Ishikawa (cell line): ENCODE measurements around the gene LDAH.

ENCODE experiments used
- CEBPB ChIP-seq: IDR thresholded peaks from 2 replicates; pipeline ENCODE4 v1.6.1; 2012
- CREB1 ChIP-seq: IDR thresholded peaks from 2 replicates; pipeline ENCODE4 v1.6.1; 2012; ENCODE audit warnings: low read depth
- EGR1 ChIP-seq: IDR thresholded peaks from 2 replicates; pipeline ENCODE4 v1.6.1; 2012
- EP300 ChIP-seq: IDR thresholded peaks from 2 replicates; pipeline ENCODE4 v1.6.1; 2012; ENCODE audit warnings: borderline replicate concordance
- FOXM1 ChIP-seq: IDR thresholded peaks from 2 replicates; pipeline ENCODE4 v1.6.1; 2012; ENCODE audit warnings: low read depth, borderline replicate concordance
- MAX ChIP-seq: IDR thresholded peaks from 2 replicates; pipeline ENCODE4 v1.6.1; 2012
- NFIC ChIP-seq: IDR thresholded peaks from 2 replicates; pipeline ENCODE4 v1.6.1; 2012
- RAD21 ChIP-seq: IDR thresholded peaks from 2 replicates; pipeline ENCODE4 v1.6.1; 2012; ENCODE audit warnings: low read depth
- TAF1 ChIP-seq: IDR thresholded peaks from 2 replicates; pipeline ENCODE4 v1.6.1; 2012; ENCODE audit warnings: low read depth, mild to moderate bottlenecking
- TCF12 ChIP-seq: IDR thresholded peaks from 2 replicates; pipeline ENCODE4 v1.6.1; 2012; ENCODE audit warnings: low read depth
- TEAD4 ChIP-seq: IDR thresholded peaks from 2 replicates; pipeline ENCODE4 v1.6.1; 2012
- USF1 ChIP-seq: IDR thresholded peaks from 2 replicates; pipeline ENCODE4 v1.6.1; 2012
- YY1 ChIP-seq: IDR thresholded peaks from 2 replicates; pipeline ENCODE4 v1.6.1; 2012; ENCODE audit warnings: low read depth
- ZBTB7A ChIP-seq: IDR thresholded peaks from 2 replicates; pipeline ENCODE4 v1.6.1; 2012; ENCODE audit warnings: low read depth
- TF ChIP-seq, protein P1 (sequence below): IDR thresholded peaks from 2 replicates; pipeline ENCODE4 v1.6.1; 2012; ENCODE audit warnings: low read depth, mild to moderate bottlenecking

Gene LDAH

GRCh38 chr2:20674974-20675679 is 147.8 kb downstream of the LDAH start:
- TF ChIP-seq CREB1 (no peak), CEBPB (no peak), MAX (no peak), FOXM1 (no peak)

DNA sequence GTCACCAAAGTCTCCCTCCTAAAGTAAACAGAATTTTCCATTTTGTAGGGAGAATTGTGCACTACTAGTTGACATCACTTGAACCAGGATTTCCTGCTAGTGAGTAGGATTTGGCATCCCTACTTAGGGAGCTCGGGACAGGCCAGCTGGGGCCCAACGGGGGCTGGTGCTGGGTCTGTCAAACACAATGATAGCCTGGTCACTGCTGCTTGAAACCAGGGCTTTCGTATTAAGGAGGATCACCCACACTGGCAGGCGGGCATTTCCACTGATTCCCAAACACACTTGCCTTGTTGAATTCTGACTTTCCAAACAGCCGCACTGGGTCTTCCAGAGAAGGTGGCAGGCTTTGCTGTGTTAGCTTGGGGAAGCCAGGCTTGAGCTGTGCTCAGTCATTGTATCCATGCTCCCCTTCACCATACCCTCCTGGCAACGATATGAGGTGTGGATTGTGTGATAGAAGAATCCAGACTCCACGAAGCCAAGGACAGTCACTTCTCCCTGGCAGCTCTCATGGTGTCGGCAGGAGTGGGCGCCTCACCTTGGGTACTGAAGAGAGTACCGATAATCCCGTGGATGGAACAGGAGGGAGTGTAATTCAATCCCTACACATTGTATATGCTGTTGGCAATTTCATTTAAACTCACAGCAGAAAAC is 148.5 kb downstream of the LDAH start:
- TF ChIP-seq FOXM1 (no peak), EP300 (no peak), CEBPB (no peak), USF1 (no peak)

- TF ChIP-seq ZBTB7A (no peak), FOXM1 (no peak), NFIC (no peak), EGR1 (no peak), YY1 (no peak), TAF1 (no peak), CEBPB (no peak), RAD21 (no peak), TEAD4 (no peak), CREB1 (no peak), MAX (no peak), TCF12 (no peak), EP300 (no peak), USF1 (no peak)
- TF ChIP-seq, protein P1, sequence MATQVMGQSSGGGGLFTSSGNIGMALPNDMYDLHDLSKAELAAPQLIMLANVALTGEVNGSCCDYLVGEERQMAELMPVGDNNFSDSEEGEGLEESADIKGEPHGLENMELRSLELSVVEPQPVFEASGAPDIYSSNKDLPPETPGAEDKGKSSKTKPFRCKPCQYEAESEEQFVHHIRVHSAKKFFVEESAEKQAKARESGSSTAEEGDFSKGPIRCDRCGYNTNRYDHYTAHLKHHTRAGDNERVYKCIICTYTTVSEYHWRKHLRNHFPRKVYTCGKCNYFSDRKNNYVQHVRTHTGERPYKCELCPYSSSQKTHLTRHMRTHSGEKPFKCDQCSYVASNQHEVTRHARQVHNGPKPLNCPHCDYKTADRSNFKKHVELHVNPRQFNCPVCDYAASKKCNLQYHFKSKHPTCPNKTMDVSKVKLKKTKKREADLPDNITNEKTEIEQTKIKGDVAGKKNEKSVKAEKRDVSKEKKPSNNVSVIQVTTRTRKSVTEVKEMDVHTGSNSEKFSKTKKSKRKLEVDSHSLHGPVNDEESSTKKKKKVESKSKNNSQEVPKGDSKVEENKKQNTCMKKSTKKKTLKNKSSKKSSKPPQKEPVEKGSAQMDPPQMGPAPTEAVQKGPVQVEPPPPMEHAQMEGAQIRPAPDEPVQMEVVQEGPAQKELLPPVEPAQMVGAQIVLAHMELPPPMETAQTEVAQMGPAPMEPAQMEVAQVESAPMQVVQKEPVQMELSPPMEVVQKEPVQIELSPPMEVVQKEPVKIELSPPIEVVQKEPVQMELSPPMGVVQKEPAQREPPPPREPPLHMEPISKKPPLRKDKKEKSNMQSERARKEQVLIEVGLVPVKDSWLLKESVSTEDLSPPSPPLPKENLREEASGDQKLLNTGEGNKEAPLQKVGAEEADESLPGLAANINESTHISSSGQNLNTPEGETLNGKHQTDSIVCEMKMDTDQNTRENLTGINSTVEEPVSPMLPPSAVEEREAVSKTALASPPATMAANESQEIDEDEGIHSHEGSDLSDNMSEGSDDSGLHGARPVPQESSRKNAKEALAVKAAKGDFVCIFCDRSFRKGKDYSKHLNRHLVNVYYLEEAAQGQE = no peak
These were observed 149.1 kb downstream of the LDAH start for GRCh38 chr2:20673686-20674308.

DNA sequence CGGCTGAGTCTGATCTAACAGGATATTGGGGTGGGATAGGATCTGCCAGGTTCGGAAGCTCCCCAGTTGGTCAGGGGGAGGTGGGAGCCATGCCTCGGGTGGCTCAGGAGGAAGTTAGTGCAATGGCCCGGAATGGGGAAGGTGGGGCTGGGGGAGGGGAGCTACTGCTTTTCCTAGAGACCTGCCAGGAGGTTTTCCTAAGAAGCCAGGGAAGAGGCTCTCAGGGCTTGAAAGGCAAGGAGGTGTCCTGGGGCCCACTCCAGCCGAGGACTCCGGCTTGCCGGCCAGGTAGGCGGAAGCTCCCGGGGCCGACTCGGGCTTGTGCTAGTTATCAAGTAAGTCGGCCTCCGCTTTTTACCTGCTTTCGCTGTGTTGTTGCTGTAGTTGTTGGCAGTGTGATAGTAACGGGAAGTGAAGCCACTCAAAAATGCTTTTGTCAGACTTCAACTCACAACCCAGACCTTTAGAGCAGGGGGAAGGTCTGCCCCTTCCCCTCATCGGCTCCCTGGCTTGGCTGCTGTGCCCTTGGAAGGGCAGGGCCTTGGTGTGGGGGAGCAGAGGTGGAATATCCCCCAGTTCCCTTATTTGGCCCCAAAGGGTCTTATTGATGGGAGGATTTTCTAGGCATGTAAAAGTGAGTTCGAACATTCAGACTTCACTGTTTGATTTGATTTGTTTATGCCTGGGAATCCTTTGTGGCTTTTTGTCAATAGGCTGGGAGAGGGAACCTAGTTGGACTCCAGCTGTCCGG is 150.5 kb downstream of the LDAH start:
- TF ChIP-seq YY1 = no peak
- no peak for TF ChIP-seq CEBPB
- TF ChIP-seq USF1 = no peak
- no peak for TF ChIP-seq TAF1

DNA sequence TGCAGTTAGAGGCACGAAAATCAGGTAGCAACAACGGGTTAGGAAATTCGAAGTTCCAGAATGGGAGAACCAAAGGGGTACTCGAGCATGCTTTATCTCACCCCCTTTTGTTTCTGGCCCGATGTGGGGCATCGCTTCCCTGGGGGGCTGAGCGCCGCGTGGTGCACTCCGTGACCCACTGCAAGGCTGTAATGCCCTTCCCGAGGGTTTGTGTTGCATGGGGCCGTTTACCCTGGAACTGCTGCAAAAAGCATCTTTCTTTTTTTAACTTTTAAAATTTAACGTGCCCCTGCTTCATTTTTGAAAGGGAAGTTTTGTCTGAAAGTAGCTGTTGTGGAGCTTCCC is 151.2 kb downstream of the LDAH start:
- TF ChIP-seq RAD21 (no peak), CEBPB (no peak), TAF1 (no peak), YY1 (no peak), EGR1 (no peak), TEAD4 (no peak)
- TF ChIP-seq, protein P1 = no peak
